ENCODE data around the gene SPC25. TPM values are rescaled to one million over a fixed set of nuclear protein-coding genes. Genes with fewer than 3 reads are reported as not detected.

Gene SPC25
- total and polyA plus RNA-seq, 2 donors (not counting 1 experiment from before 2014, with no cell fraction given), result 0.12 to 0.64 TPM

- DNase-seq (no peak), ATAC-seq (ENCODE audit: low read depth) (no peak)
- H2AFZ ChIP-seq (ENCODE audit: insufficient read depth, low read depth, low read length, poor library complexity, severe bottlenecking), result no peak overlapping the region
- H3K4me3 Mint-ChIP-seq, result no peak overlapping the region
- H3K9ac ChIP-seq (ENCODE audit: low read length), result no peak overlapping the region
- no peaks in the 10 kb centered on the region for H3K27me3 Mint-ChIP-seq
- ChIA-PET CTCF (no interaction called here), POLR2A (no interaction called here)
- no peak for TF ChIP-seq EZH2 (IDR thresholded peaks at IDR 0.05; ENCODE audit: borderline replicate concordance, insufficient read depth, low read depth, low read length, poor library complexity, severe bottlenecking)
- no peak overlapping the region for H3K27ac ChIP-seq (ENCODE audit: low read length in 2 of 2)
- H3K79me2 ChIP-seq (ENCODE audit: control insufficient read depth, insufficient read depth, low read length), result no peaks in the 10 kb centered on the region
- no peak overlapping the region for H3K4me2 ChIP-seq (replicated peaks; ENCODE audit: low read depth, low read length, poor library complexity, severe bottlenecking)
- no peaks in the 10 kb centered on the region for H3K4me1 Mint-ChIP-seq
- no peak overlapping the region for H3K27ac Mint-ChIP-seq
- H3K9me3 ChIP-seq (ENCODE audit: control extremely low read depth in 1 of 3, control insufficient read depth in 2 of 3, insufficient read depth in 1 of 3, low read length in 2 of 3), result peaks cover 0 to 1% (median 0%) of the 10 kb centered on the region in 3 donors
- H3K4me1 ChIP-seq (ENCODE audit: control insufficient read depth in 2 of 2, insufficient read depth in 2 of 2, low read length in 2 of 2), result no peaks in the 10 kb centered on the region
- no peaks in the 10 kb centered on the region for H3K9me3 Mint-ChIP-seq (ENCODE audit: insufficient read depth)
- H3K27me3 ChIP-seq (replicated peaks in 1 of 4; ENCODE audit: control extremely low read depth in 1 of 4, control insufficient read depth in 3 of 4, insufficient read depth in 4 of 4, low read length in 3 of 4), result no peaks in the 10 kb centered on the region
- no peaks in the 10 kb centered on the region for H4K20me1 ChIP-seq (ENCODE audit: control insufficient read depth, insufficient read depth, low read length, poor library complexity, severe bottlenecking)
- H3K36me3 ChIP-seq (replicated peaks in 1 of 2; ENCODE audit: control extremely low read depth in 1 of 2, control insufficient read depth in 1 of 2, extremely low read depth in 1 of 2, insufficient read depth in 2 of 2, low read length in 1 of 2), result no peaks in the 10 kb centered on the region
- intact Hi-C loops (cut with micrococcal nuclease), result no loop called here
- no peak overlapping the region for H3K4me3 ChIP-seq (ENCODE audit: control extremely low read depth in 1 of 5, extremely low read depth in 1 of 5, insufficient read depth in 1 of 5, low read depth in 2 of 5, low read length in 4 of 5)
These were observed 59.3 kb downstream of the SPC25 start for GRCh38 chr2:168830958-168831357.

GRCh38 chr2:168825126-168825525 lies 65.1 kb downstream of the SPC25 start:
- ATAC-seq (ENCODE audit: low read depth), result no peak
- intact Hi-C loops (cut with micrococcal nuclease), result no loop called here

More at GRCh38 chr2:168825126-168825525, 65.1 kb downstream of the SPC25 start:
- H3K27me3 ChIP-seq (replicated peaks in 1 of 4; ENCODE audit: control extremely low read depth in 1 of 4, control insufficient read depth in 3 of 4, insufficient read depth in 4 of 4, low read length in 3 of 4), result no peaks in the 10 kb centered on the region
- H3K9me3 ChIP-seq (ENCODE audit: control extremely low read depth in 1 of 3, control insufficient read depth in 2 of 3, insufficient read depth in 1 of 3, low read length in 2 of 3), result no peaks in the 10 kb centered on the region
- H3K27ac ChIP-seq (ENCODE audit: low read length in 2 of 2), result no peak overlapping the region
- no peak overlapping the region for H3K4me2 ChIP-seq (replicated peaks; ENCODE audit: low read depth, low read length, poor library complexity, severe bottlenecking)
- no peak for DNase-seq
- no peaks in the 10 kb centered on the region for H4K20me1 ChIP-seq (ENCODE audit: control insufficient read depth, insufficient read depth, low read length, poor library complexity, severe bottlenecking)
- Mint-ChIP-seq H3K4me1 (no peaks in the 10 kb centered on the region), H3K27me3 (no peaks in the 10 kb centered on the region), H3K9me3 (ENCODE audit: insufficient read depth) (no peaks in the 10 kb centered on the region), H3K27ac (no peak overlapping the region), H3K4me3 (no peak overlapping the region)
- H3K4me3 ChIP-seq (ENCODE audit: control extremely low read depth in 1 of 5, extremely low read depth in 1 of 5, insufficient read depth in 1 of 5, low read depth in 2 of 5, low read length in 4 of 5), result no peak overlapping the region
- ChIA-PET CTCF (no interaction called here), POLR2A (no interaction called here)
- no peaks in the 10 kb centered on the region for H3K36me3 ChIP-seq (replicated peaks in 1 of 2; ENCODE audit: control extremely low read depth in 1 of 2, control insufficient read depth in 1 of 2, extremely low read depth in 1 of 2, insufficient read depth in 2 of 2, low read length in 1 of 2)
- no peaks in the 10 kb centered on the region for H3K4me1 ChIP-seq (ENCODE audit: control insufficient read depth in 2 of 2, insufficient read depth in 2 of 2, low read length in 2 of 2)
- no peak for TF ChIP-seq CTCF (IDR thresholded peaks at IDR 0.05)
- TF ChIP-seq EZH2 (IDR thresholded peaks at IDR 0.05; ENCODE audit: borderline replicate concordance, insufficient read depth, low read depth, low read length, poor library complexity, severe bottlenecking), result no peak
- H3K9ac ChIP-seq (ENCODE audit: low read length), result no peak overlapping the region
- H3K79me2 ChIP-seq (ENCODE audit: control insufficient read depth, insufficient read depth, low read length), result no peaks in the 10 kb centered on the region
- no peak overlapping the region for H2AFZ ChIP-seq (ENCODE audit: insufficient read depth, low read depth, low read length, poor library complexity, severe bottlenecking)
